ENCODE results near the gene RUVBL2.
"Not testable (repeated sequence)": the region's sequence is repeated elsewhere in the genome, so short reads cannot be mapped to it uniquely, and the experiment has no call there.

The RUVBL2 gene

GRCh38 chr19:49020931-49021895, 27.5 kb downstream of the RUVBL2 start:
- H2BK120ac ChIP-seq (ENCODE audit: low read depth, low read length), result no peak overlapping the region

GRCh38 chr19:49022116-49022515, 28.4 kb downstream of the RUVBL2 start:
- 84% methylated on average over 9 of the region's 9 CpGs for WGBS
- H3K27ac ChIP-seq (ENCODE audit: low read length, poor library complexity, severe bottlenecking), result no peak overlapping the region
- DNase-seq, result no peak

More at GRCh38 chr19:49020931-49021895, 27.5 kb downstream of the RUVBL2 start:
- H3K9me3 ChIP-seq (ENCODE audit: control insufficient read depth, low read length), result no peaks in the 10 kb centered on the region
- no peak overlapping the region for H2BK15ac ChIP-seq (ENCODE audit: low read depth, poor library complexity, severe bottlenecking)
- 67% methylated on average over 16 of the region's 16 CpGs for WGBS
- H3K4me2 ChIP-seq (ENCODE audit: low read length, poor library complexity, severe bottlenecking), result no peak overlapping the region
- no peak overlapping the region for H3K14ac ChIP-seq (ENCODE audit: low read length in 2 of 2)
- H3K23ac ChIP-seq (ENCODE audit: low read length in 2 of 2), result no peak overlapping the region
- no peaks in the 10 kb centered on the region for H3K79me1 ChIP-seq (replicated peaks; ENCODE audit: low read length, poor library complexity, severe bottlenecking)
- no peak overlapping the region for H2AK5ac ChIP-seq (ENCODE audit: low read length, severe bottlenecking)
- H3K27me3 ChIP-seq (ENCODE audit: control insufficient read depth in 1 of 2, insufficient read depth in 1 of 2, low read length in 2 of 2), result peaks cover 5 to 30% of the 10 kb centered on the region in 2 experiments
- H2BK12ac ChIP-seq (ENCODE audit: low read length in 2 of 2), result no peak overlapping the region
- H3K4me3 ChIP-seq (ENCODE audit: insufficient read depth in 1 of 2, low read depth in 1 of 2, low read length in 2 of 2), result no peak overlapping the region
- H3K36me3 ChIP-seq (ENCODE audit: control insufficient read depth in 1 of 2, insufficient read depth in 2 of 2, low read depth in 1 of 2, low read length in 2 of 2), result peaks cover 2 to 8% of the 10 kb centered on the region in 2 experiments
- H4K91ac ChIP-seq (ENCODE audit: low read length), result no peak overlapping the region
- H3K9ac ChIP-seq (ENCODE audit: low read length), result no peak overlapping the region
- H3K18ac ChIP-seq (ENCODE audit: low read depth in 1 of 2, low read length in 2 of 2), result no peak overlapping the region
- H3K4ac ChIP-seq (ENCODE audit: low read depth in 1 of 2, low read length in 2 of 2), result no peak overlapping the region
- peaks cover 16% of the 10 kb centered on the region for H3K4me1 ChIP-seq (ENCODE audit: control insufficient read depth, insufficient read depth, low read depth, low read length)
- no peak overlapping the region for H4K8ac ChIP-seq (ENCODE audit: low read length)
- H3K27ac ChIP-seq (ENCODE audit: low read length, poor library complexity, severe bottlenecking), result no peak overlapping the region
- no peak overlapping the region for H2BK5ac ChIP-seq (ENCODE audit: low read depth, low read length, poor library complexity, severe bottlenecking)
- DNase-seq, result peak; percentile 77
- no peak overlapping the region for H2AFZ ChIP-seq (ENCODE audit: low read depth, low read length)

GRCh38 chr19:49024233-49024632, 30.5 kb downstream of the RUVBL2 start, which contains the start of gene CGB3:
CGB3 (minus strand) TSS chr19:49024333; CDS start chr19:49023971, 362 bp downstream.
- not testable (repeated sequence) for DNase-seq

More at GRCh38 chr19:49022116-49022515, 28.4 kb downstream of the RUVBL2 start:
- no peak overlapping the region for H2BK12ac ChIP-seq (ENCODE audit: low read length in 2 of 2)
- H3K27me3 ChIP-seq (ENCODE audit: control insufficient read depth in 1 of 2, insufficient read depth in 1 of 2, low read length in 2 of 2), result peaks cover 5 to 30% of the 10 kb centered on the region in 2 experiments
- peaks cover 16% of the 10 kb centered on the region for H3K4me1 ChIP-seq (ENCODE audit: control insufficient read depth, insufficient read depth, low read depth, low read length)
- H3K36me3 ChIP-seq (ENCODE audit: control insufficient read depth in 1 of 2, insufficient read depth in 2 of 2, low read depth in 1 of 2, low read length in 2 of 2), result peaks cover 0 to under 1% of the 10 kb centered on the region in 2 experiments
- H3K14ac ChIP-seq (ENCODE audit: low read length in 2 of 2), result no peak overlapping the region
- H3K18ac ChIP-seq (ENCODE audit: low read depth in 1 of 2, low read length in 2 of 2), result no peak overlapping the region
- no peak overlapping the region for H3K4me2 ChIP-seq (ENCODE audit: low read length, poor library complexity, severe bottlenecking)
- no peak overlapping the region for H3K4me3 ChIP-seq (ENCODE audit: insufficient read depth in 1 of 2, low read depth in 1 of 2, low read length in 2 of 2)
- H3K23ac ChIP-seq (ENCODE audit: low read length in 2 of 2), result no peak overlapping the region
- H3K9me3 ChIP-seq (ENCODE audit: control insufficient read depth, low read length), result no peaks in the 10 kb centered on the region
- H2BK15ac ChIP-seq (ENCODE audit: low read depth, poor library complexity, severe bottlenecking), result no peak overlapping the region
- H3K79me1 ChIP-seq (replicated peaks; ENCODE audit: low read length, poor library complexity, severe bottlenecking), result no peaks in the 10 kb centered on the region
- no peak overlapping the region for H2AK5ac ChIP-seq (ENCODE audit: low read length, severe bottlenecking)
- no peak overlapping the region for H3K9ac ChIP-seq (ENCODE audit: low read length)
- no peak overlapping the region for H4K8ac ChIP-seq (ENCODE audit: low read length)
- H2BK5ac ChIP-seq (ENCODE audit: low read depth, low read length, poor library complexity, severe bottlenecking), result no peak overlapping the region
- no peak overlapping the region for H3K4ac ChIP-seq (ENCODE audit: low read depth in 1 of 2, low read length in 2 of 2)
- H2BK120ac ChIP-seq (ENCODE audit: low read depth, low read length), result no peak overlapping the region
- H4K91ac ChIP-seq (ENCODE audit: low read length), result no peak overlapping the region
- no peak overlapping the region for H2AFZ ChIP-seq (ENCODE audit: low read depth, low read length)

GRCh38 chr19:49025088-49025487, 31.4 kb downstream of the RUVBL2 start:
- H4K8ac ChIP-seq (ENCODE audit: low read length); H3K14ac ChIP-seq (ENCODE audit: low read length in 2 of 2); DNase-seq; H3K4ac ChIP-seq (ENCODE audit: low read depth in 1 of 2, low read length in 2 of 2); H2BK15ac ChIP-seq (ENCODE audit: low read depth, poor library complexity, severe bottlenecking); H3K9me3 ChIP-seq (ENCODE audit: control insufficient read depth, low read length); H2BK120ac ChIP-seq (ENCODE audit: low read depth, low read length); H2AK5ac ChIP-seq (ENCODE audit: low read length, severe bottlenecking); H4K91ac ChIP-seq (ENCODE audit: low read length); H3K23ac ChIP-seq (ENCODE audit: low read length in 2 of 2); H2BK12ac ChIP-seq (ENCODE audit: low read length in 2 of 2); H3K79me1 ChIP-seq (replicated peaks; ENCODE audit: low read length, poor library complexity, severe bottlenecking); H3K27ac ChIP-seq (ENCODE audit: low read length, poor library complexity, severe bottlenecking); H3K36me3 ChIP-seq (ENCODE audit: control insufficient read depth in 1 of 2, insufficient read depth in 2 of 2, low read depth in 1 of 2, low read length in 2 of 2); H2BK5ac ChIP-seq (ENCODE audit: low read depth, low read length, poor library complexity, severe bottlenecking); H3K4me3 ChIP-seq (ENCODE audit: insufficient read depth in 1 of 2, low read depth in 1 of 2, low read length in 2 of 2); H3K18ac ChIP-seq (ENCODE audit: low read depth in 1 of 2, low read length in 2 of 2); H3K4me2 ChIP-seq (ENCODE audit: low read length, poor library complexity, severe bottlenecking); H3K9ac ChIP-seq (ENCODE audit: low read length); H2AFZ ChIP-seq (ENCODE audit: low read depth, low read length): not testable (repeated sequence)
- no CpG with 5 or more reads among the region's 6 CpGs for WGBS
- Histone ChIP-seq H3K27me3 (ENCODE audit: control insufficient read depth in 1 of 2, insufficient read depth in 1 of 2, low read length in 2 of 2) (peaks cover 0 to 16% of the 10 kb centered on the region in 2 experiments), H3K4me1 (ENCODE audit: control insufficient read depth, insufficient read depth, low read depth, low read length) (peaks cover 11% of the 10 kb centered on the region)

More at GRCh38 chr19:49024233-49024632, 30.5 kb downstream of the RUVBL2 start, which contains the start of gene CGB3:
- not testable (repeated sequence) for H3K4me3 ChIP-seq (ENCODE audit: insufficient read depth in 1 of 2, low read depth in 1 of 2, low read length in 2 of 2); H4K8ac ChIP-seq (ENCODE audit: low read length); H2AFZ ChIP-seq (ENCODE audit: low read depth, low read length); H2AK5ac ChIP-seq (ENCODE audit: low read length, severe bottlenecking); H3K18ac ChIP-seq (ENCODE audit: low read depth in 1 of 2, low read length in 2 of 2); H3K14ac ChIP-seq (ENCODE audit: low read length in 2 of 2); H2BK12ac ChIP-seq (ENCODE audit: low read length in 2 of 2); H3K4ac ChIP-seq (ENCODE audit: low read depth in 1 of 2, low read length in 2 of 2); H3K79me1 ChIP-seq (replicated peaks; ENCODE audit: low read length, poor library complexity, severe bottlenecking); H3K23ac ChIP-seq (ENCODE audit: low read length in 2 of 2); H4K91ac ChIP-seq (ENCODE audit: low read length); H3K4me1 ChIP-seq (ENCODE audit: control insufficient read depth, insufficient read depth, low read depth, low read length); H3K36me3 ChIP-seq (ENCODE audit: control insufficient read depth in 1 of 2, insufficient read depth in 2 of 2, low read depth in 1 of 2, low read length in 2 of 2); H2BK15ac ChIP-seq (ENCODE audit: low read depth, poor library complexity, severe bottlenecking); H3K9me3 ChIP-seq (ENCODE audit: control insufficient read depth, low read length); H3K4me2 ChIP-seq (ENCODE audit: low read length, poor library complexity, severe bottlenecking); H3K9ac ChIP-seq (ENCODE audit: low read length); H2BK120ac ChIP-seq (ENCODE audit: low read depth, low read length); H3K27ac ChIP-seq (ENCODE audit: low read length, poor library complexity, severe bottlenecking); H2BK5ac ChIP-seq (ENCODE audit: low read depth, low read length, poor library complexity, severe bottlenecking)
- WGBS, result no CpG with 5 or more reads among the region's 15 CpGs
- peaks cover 0 to 22% of the 10 kb centered on the region in 2 experiments for H3K27me3 ChIP-seq (ENCODE audit: control insufficient read depth in 1 of 2, insufficient read depth in 1 of 2, low read length in 2 of 2)

Measured in mesenchymal stem cell (in vitro differentiated cells and primary cell).